ENCODE measurements around the gene CHTF18. TPM values are rescaled to one million over a fixed set of nuclear protein-coding genes. Genes with fewer than 3 reads are reported as not detected.
A peak's percentile ranks its signal among the peaks of the same experiment; 100 is the strongest.

The CHTF18 gene
- total and polyA plus RNA-seq, 2 of the 4 experiments (the other 2 are of a cell fraction) = 3.2 to 21.4 TPM

DNA sequence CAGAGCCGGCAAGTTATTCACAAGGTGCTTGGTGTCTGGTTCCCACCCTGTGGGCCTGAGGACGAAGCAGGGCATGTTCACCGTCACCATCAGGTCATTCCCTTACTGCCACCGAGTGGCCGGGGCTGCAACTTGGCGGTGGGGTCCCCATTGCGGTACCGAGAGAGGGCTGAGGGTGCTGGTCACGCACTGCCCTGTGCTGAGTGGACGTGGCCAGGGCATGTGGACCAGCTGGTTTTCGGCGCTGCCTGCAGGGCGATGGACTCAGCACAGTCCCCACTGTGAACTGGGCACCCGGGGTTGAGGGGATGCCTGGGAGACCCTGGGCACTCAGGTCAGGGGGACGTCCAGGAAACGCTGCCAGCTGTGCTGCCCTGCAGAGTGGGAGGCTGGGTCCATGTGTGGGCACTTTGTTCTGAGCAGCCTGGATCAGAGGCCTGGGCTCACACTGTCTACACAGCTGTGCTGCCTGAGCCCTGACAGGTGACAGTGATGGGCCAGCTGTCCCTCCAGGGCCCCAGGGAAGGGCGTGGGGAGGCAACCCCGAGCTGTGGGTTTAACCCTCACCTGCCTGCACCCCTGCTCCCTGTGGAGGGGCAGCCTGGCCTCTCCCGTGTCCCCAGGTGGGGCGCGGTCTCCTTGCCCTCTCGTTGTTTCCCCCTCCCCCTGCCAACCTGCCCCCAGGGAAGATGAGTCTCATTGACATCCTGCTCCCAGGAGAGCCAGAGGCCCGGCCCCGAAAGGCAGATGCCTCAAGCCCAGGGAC, 51.4 kb downstream of the CHTF18 start:
- Histone ChIP-seq H2BK15ac (ENCODE audit: low read depth, low read length) (no peak overlapping the region), H3K4ac (ENCODE audit: low read depth, low read length) (no peak overlapping the region), H4K5ac (ENCODE audit: low read depth, low read length) (no peak overlapping the region), H2AFZ (replicated peaks; ENCODE audit: low read length, poor library complexity) (peak overlapping the region; percentile 19), H3K14ac (replicated peaks; ENCODE audit: low read depth, low read length) (no peak overlapping the region), H3K79me1 (ENCODE audit: low read depth in 1 of 2, low read length in 2 of 2) (no peaks in the 10 kb centered on the region), H3K36me3 (ENCODE audit: control insufficient read depth, insufficient read depth, low read length) (no peaks in the 10 kb centered on the region), H4K91ac (ENCODE audit: insufficient read depth, low read depth, low read length) (no peak overlapping the region), H4K8ac (ENCODE audit: low read depth in 2 of 2, low read length in 2 of 2) (no peak overlapping the region), H3K9ac (ENCODE audit: low read depth, low read length) (no peak overlapping the region), H3K27me3 (ENCODE audit: control insufficient read depth, insufficient read depth, low read length) (no peaks in the 10 kb centered on the region; the same call in 1 of the 2 replicates), H3K9me1 (ENCODE audit: insufficient read depth, low read length) (no peaks in the 10 kb centered on the region), H2BK120ac (ENCODE audit: low read depth, low read length) (no peak overlapping the region), H3K4me1 (ENCODE audit: control insufficient read depth, insufficient read depth, low read length) (no peaks in the 10 kb centered on the region), H3K9me3 (ENCODE audit: control insufficient read depth, insufficient read depth, low read length) (peaks cover 19% of the 10 kb centered on the region), H2AK5ac (ENCODE audit: low read depth, low read length) (no peak overlapping the region), H3K56ac (ENCODE audit: extremely low read depth, insufficient read depth, low read length) (no peak overlapping the region), H3K27ac (ENCODE audit: insufficient read depth, low read length) (no peak overlapping the region), H2BK5ac (ENCODE audit: low read depth, low read length, poor library complexity, severe bottlenecking) (no peak overlapping the region), H3K23ac (ENCODE audit: low read depth, low read length) (no peak overlapping the region), H2BK20ac (ENCODE audit: low read depth, low read length) (no peak overlapping the region), H4K20me1 (ENCODE audit: insufficient read depth, low read length) (no peaks in the 10 kb centered on the region), H3K4me3 (ENCODE audit: insufficient read depth, low read depth, low read length) (no peak overlapping the region), H3K18ac (ENCODE audit: low read depth, low read length) (no peak overlapping the region), H3K4me2 (ENCODE audit: low read depth, low read length) (no peak overlapping the region), H2AK9ac (replicated peaks; ENCODE audit: low read depth, low read length, poor library complexity) (peak overlapping the region; percentile 50)
- intact Hi-C loops (cut with micrococcal nuclease) = no loop called here
- no TSS peak for BruUV-seq (replicated peaks)
- CTCF ChIA-PET = no interaction called here
- POLR2A ChIA-PET (ENCODE audit: unreplicated experiment) = no interaction called here
- WGBS, 2 experiments (ENCODE audit: extremely low coverage in 2 of 2, insufficient read length in 1 of 2) = 58% methylated on average over 13 of the region's 24 CpGs; no CpG with 5 or more reads in 1 of the 2 experiments
- TF ChIP-seq CEBPB (IDR thresholded peaks at IDR 0.05; ENCODE audit: low read depth, low read length) (no peak), MXI1 (IDR thresholded peaks at IDR 0.05; ENCODE audit: borderline replicate concordance, low read depth, low read length) (no peak), FOS (IDR thresholded peaks at IDR 0.05; ENCODE audit: low read depth, low read length) (no peak), NFE2L2 (IDR thresholded peaks at IDR 0.05; ENCODE audit: low read depth, low read length) (no peak), SMC3 (IDR thresholded peaks at IDR 0.05; ENCODE audit: low read depth, low read length) (no peak), POLR2A (IDR thresholded peaks at IDR 0.05; ENCODE audit: low read depth, low read length) (no peak), CHD1 (IDR thresholded peaks at IDR 0.05; ENCODE audit: low read depth, low read length) (no peak), MAZ (IDR thresholded peaks at IDR 0.05; ENCODE audit: borderline replicate concordance, low read depth, low read length) (no peak), RCOR1 (IDR thresholded peaks at IDR 0.05; ENCODE audit: insufficient replicate concordance, low read length) (no peak), BHLHE40 (IDR thresholded peaks at IDR 0.05; ENCODE audit: low read depth, low read length) (no peak), RAD21 (IDR thresholded peaks at IDR 0.05; ENCODE audit: low read length) (no peak), RFX5 (IDR thresholded peaks at IDR 0.05; ENCODE audit: low read depth, low read length) (no peak), MAFK (IDR thresholded peaks at IDR 0.05; ENCODE audit: low read depth, low read length) (no peak)
- TF ChIP-seq, protein P1, sequence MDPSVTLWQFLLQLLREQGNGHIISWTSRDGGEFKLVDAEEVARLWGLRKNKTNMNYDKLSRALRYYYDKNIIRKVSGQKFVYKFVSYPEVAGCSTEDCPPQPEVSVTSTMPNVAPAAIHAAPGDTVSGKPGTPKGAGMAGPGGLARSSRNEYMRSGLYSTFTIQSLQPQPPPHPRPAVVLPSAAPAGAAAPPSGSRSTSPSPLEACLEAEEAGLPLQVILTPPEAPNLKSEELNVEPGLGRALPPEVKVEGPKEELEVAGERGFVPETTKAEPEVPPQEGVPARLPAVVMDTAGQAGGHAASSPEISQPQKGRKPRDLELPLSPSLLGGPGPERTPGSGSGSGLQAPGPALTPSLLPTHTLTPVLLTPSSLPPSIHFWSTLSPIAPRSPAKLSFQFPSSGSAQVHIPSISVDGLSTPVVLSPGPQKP (IDR thresholded peaks at IDR 0.05; ENCODE audit: borderline replicate concordance, low read depth, low read length) = no peak
- TF ChIP-seq, protein P2, sequence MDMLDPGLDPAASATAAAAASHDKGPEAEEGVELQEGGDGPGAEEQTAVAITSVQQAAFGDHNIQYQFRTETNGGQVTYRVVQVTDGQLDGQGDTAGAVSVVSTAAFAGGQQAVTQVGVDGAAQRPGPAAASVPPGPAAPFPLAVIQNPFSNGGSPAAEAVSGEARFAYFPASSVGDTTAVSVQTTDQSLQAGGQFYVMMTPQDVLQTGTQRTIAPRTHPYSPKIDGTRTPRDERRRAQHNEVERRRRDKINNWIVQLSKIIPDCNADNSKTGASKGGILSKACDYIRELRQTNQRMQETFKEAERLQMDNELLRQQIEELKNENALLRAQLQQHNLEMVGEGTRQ (IDR thresholded peaks at IDR 0.05; ENCODE audit: low read depth, low read length) = no peak
- TF ChIP-seq, protein P3, sequence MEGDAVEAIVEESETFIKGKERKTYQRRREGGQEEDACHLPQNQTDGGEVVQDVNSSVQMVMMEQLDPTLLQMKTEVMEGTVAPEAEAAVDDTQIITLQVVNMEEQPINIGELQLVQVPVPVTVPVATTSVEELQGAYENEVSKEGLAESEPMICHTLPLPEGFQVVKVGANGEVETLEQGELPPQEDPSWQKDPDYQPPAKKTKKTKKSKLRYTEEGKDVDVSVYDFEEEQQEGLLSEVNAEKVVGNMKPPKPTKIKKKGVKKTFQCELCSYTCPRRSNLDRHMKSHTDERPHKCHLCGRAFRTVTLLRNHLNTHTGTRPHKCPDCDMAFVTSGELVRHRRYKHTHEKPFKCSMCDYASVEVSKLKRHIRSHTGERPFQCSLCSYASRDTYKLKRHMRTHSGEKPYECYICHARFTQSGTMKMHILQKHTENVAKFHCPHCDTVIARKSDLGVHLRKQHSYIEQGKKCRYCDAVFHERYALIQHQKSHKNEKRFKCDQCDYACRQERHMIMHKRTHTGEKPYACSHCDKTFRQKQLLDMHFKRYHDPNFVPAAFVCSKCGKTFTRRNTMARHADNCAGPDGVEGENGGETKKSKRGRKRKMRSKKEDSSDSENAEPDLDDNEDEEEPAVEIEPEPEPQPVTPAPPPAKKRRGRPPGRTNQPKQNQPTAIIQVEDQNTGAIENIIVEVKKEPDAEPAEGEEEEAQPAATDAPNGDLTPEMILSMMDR (conservative IDR thresholded peaks at IDR 0.05; ENCODE audit: low read depth, low read length) = no peak
- ATAC-seq (ENCODE audit: low read depth) (no peak), DNase-seq (no peak)
- dilution Hi-C loops (cut with HindIII; ENCODE audit: low sequenced_read_pairs, unreplicated experiment) = no loop called here
- in situ Hi-C loops (cut with MboI; ENCODE audit: low sequenced_read_pairs) = no loop called here
